HG02623 (cell line): ENCODE results near the gene TEKT3.

ENCODE experiments used
- ATAC-seq: cut with Tn5 transposase; IDR thresholded peaks from one replicate; pipeline ENCODE4 v1.9.1; 2021; ENCODE audit warnings: moderate library complexity; ENCODE audit not compliant: unreplicated experiment

TEKT3 gene

GRCh38 chr17:15341385-15341849, at the start of gene TEKT3:
Gene TEKT3 (minus strand): TSS chr17:15341597. CDS start chr17:15331585, 10,012 bp downstream.
- no peak for ATAC-seq

GRCh38 chr17:15388356-15389041, 47.1 kb upstream of the TEKT3 start:
- no peak for ATAC-seq

- no peak for ATAC-seq
These were observed 44.7 kb upstream of the TEKT3 start for GRCh38 chr17:15386083-15386482.

GRCh38 chr17:15385305-15385704, 43.9 kb upstream of the TEKT3 start:
- ATAC-seq: no peak

- ATAC-seq: no peak
These were observed 42.9 kb upstream of the TEKT3 start for GRCh38 chr17:15384142-15384787.

GRCh38 chr17:15382914-15383313, 41.5 kb upstream of the TEKT3 start:
- ATAC-seq: no peak

- ATAC-seq: no peak
These were observed 40.3 kb upstream of the TEKT3 start for GRCh38 chr17:15381707-15382106.

- ATAC-seq: no peak
These were observed 39.0 kb upstream of the TEKT3 start for GRCh38 chr17:15380446-15380845.

GRCh38 chr17:15379659-15380058, 38.3 kb upstream of the TEKT3 start:
- no peak for ATAC-seq

- ATAC-seq: no peak
These were observed 36.8 kb upstream of the TEKT3 start for GRCh38 chr17:15378243-15378642.

- ATAC-seq: no peak
These were observed 36.2 kb upstream of the TEKT3 start for GRCh38 chr17:15377616-15378015.

- no peak for ATAC-seq
These were observed 35.8 kb upstream of the TEKT3 start for GRCh38 chr17:15377200-15377599.

GRCh38 chr17:15371376-15372130, 30.2 kb upstream of the TEKT3 start:
- ATAC-seq: no peak

GRCh38 chr17:15368600-15368999, 27.2 kb upstream of the TEKT3 start:
- no peak for ATAC-seq

- ATAC-seq: no peak
These were observed 24.6 kb upstream of the TEKT3 start for GRCh38 chr17:15366026-15366425.

GRCh38 chr17:15364615-15365014, 23.2 kb upstream of the TEKT3 start:
- no peak for ATAC-seq

GRCh38 chr17:15363702-15364101, 22.3 kb upstream of the TEKT3 start:
- ATAC-seq: no peak

GRCh38 chr17:15361592-15361991, 20.2 kb upstream of the TEKT3 start:
- no peak for ATAC-seq

- no peak for ATAC-seq
These were observed 19.8 kb upstream of the TEKT3 start for GRCh38 chr17:15361151-15361550.

GRCh38 chr17:15354256-15354655, 12.9 kb upstream of the TEKT3 start:
- ATAC-seq: no peak

GRCh38 chr17:15351925-15352324, 10.5 kb upstream of the TEKT3 start:
- no peak for ATAC-seq

GRCh38 chr17:15351478-15351840, 10.1 kb upstream of the TEKT3 start:
- ATAC-seq: no peak
